GM08714 (cell line): ENCODE results near the gene ZFYVE26.
"Not testable (repeated sequence)": the region's sequence is repeated elsewhere in the genome, so short reads cannot be mapped to it uniquely, and the experiment has no call there.

Source experiments
- H3K4me3 ChIP-seq: fragments of 200-500 bp; sonication (Bioruptor generic); 2 replicates; pipeline ENCODE4 v1.5.1; 2014; ENCODE audit warnings: mild to moderate bottlenecking, low read length, inconsistent platforms
- ZNF274 ChIP-seq: IDR thresholded peaks from 2 replicates; pipeline ENCODE4 v1.6.1; 2012; ENCODE audit warnings: mild to moderate bottlenecking, low read depth, low read length

ZFYVE26 gene

DNA sequence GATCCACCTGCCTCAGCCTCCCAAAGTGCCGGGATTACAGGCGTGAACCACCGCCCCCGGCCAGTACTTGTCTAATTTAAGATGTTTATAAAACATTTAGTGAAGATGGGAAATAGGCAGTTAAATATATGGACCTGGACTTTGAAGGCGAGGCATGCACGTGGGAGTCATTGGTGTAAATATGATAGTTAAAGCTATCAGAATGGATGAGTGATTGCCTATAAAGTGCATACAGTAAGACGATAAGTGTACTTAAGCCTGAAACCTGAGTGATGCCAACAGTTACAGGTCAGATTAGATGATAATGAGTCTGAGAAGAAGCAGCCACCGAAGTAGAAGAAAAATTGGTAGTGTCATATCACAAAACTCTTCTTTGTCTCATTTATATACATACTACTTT lies 14.7 kb upstream of the ZFYVE26 start:
- no peak for TF ChIP-seq ZNF274
- H3K4me3 ChIP-seq = no peak overlapping the region

DNA sequence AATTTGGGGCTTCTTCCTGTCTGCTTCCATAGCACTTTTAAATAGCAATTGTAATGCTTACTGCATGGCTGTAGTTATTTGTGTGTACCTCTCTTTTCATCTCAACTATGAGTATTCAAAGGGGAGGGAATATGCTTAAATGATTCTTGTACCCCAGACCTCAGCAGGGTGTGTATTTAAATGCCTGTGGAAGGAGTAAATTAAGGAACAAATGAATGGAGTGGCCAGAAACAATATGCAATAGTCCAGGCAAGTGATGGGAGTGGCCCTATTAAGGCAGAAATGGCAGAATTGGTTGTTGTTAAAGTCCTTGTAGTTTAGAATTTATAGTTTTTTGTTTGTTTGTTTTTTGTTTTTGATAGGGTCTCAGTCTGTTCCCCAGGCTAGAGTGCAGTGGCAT lies 4.7 kb upstream of the ZFYVE26 start:
- no peak for TF ChIP-seq ZNF274
- peak overlapping the region; percentile 20; the same call in 1 of the 2 replicates for H3K4me3 ChIP-seq

DNA sequence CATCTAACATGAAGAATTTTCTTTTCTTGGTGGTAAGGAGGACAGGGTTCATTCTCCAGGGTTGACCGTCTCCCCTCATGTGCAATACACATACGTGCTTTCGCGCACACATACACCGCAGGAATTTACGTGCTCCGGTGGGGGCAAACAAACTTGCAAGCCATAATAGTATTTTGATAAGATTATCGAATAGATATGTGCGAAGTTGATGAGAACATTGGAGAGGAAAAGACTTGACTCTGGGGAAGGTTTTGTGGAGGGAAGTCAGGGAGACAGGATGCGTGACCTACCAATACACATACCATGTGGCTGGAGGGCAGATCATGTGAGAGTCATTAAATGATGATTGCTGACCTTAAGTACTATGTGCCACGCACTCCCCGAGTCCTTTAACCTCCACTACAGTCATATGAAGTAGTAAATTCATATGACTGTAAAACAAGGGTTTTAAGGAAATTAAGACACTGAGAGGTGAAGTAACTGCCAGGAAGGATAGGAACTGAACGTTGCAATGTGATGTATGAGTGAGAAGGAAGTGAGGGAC lies 4.1 kb upstream of the ZFYVE26 start:
- no peak for TF ChIP-seq ZNF274
- H3K4me3 ChIP-seq = peak overlapping the region; percentile 74

DNA sequence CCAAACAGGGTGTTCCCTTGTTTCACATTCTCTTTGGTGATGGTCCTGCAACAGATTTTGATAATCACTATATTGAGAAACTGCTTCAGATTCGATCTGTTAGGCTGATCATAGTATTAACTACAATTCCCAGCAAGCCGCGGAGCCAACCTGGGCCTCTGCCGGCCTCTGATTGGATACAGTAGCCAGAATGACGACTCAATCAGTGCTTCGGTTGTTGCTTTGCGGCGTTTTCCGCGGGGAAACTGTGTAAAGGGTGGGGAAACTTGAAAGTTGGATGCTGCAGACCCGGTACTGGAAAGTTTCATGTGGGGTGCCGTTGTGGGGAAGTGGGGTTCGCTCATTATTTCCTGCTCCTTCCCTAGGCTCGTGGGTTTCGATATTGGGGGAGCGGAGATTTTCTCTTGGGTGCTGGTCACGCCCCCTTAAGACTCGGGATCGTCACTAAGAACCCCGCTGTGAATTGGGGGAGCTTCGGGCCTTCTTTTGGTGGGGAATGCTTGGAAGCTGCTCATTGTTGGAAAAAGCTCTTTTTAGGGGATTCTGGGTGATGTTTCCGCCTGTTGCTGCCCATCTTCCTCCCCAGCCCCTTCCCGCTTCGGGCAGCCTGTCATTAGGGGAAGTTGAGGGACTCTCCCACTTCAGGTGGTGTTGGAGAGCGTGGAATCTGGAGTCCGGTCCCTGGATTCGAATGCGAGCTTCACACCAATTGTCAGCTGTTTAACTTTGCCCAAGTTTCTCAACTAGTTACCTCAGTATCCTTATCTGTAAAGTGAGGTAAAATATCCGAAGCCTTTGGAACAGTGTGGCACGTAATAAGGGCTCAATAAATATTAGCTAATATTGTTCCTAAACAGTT lies 3.4 kb upstream of the ZFYVE26 start, which contains the start of gene RAD51B:
Gene RAD51B (plus strand): TSS at position 217 of the 859 bp plus-strand sequence.
- no peak for TF ChIP-seq ZNF274
- peak within 1 kb of the TSS; percentile 74 for H3K4me3 ChIP-seq

DNA sequence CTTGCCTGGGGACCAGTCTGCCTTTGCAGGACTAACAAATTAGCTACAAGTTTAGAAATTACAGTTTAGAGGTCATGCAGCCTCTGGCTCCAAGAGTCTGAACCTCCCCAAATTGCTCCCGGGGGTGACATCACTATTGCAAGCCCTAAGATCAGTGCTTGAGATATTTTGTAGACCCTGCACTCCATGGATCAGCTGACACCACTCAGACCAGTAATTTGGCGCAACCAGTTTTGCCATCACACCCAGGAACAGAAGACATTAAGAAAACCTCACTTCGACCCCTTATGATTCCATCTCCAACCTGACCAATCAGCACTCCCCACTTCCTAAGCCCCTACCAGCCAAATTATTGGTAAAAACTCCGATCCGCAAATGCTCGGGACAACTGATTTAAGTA lies 2.1 kb upstream of the ZFYVE26 start:
- not testable (repeated sequence) for H3K4me3 ChIP-seq

DNA sequence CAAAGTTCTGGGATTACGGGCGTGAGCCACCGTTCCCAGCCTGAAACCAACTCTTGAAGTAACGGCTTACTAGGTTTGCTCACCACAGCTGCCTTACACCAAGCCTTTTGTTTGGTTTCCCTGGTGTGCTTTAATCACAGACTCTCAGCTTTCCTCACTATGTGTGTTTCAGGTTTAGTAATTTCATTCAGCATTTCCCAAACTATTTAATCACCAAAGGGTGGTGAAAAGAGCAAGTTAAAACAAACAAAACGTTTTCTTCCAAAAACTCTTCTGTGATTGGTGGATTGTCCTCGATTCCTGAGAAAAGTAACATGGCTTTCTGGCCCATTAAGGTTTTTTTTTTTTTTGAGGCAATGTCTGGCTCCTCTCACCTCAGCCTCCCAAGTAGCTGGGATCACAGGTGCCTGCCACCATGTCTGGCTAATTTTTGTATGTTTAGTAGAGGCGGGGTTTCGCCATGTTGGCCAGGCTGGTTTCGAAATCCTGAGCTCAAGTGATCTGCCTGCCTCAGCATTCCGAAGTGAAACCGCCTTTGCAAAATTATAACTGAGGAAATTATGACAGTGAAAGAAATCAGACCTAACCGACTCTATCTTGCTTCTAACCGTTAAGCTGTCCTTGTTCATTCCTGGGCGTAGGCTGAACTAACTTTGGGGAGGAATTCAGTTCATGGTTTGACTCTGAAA lies 1.5 kb upstream of the ZFYVE26 start:
- no peak overlapping the region for H3K4me3 ChIP-seq
- TF ChIP-seq ZNF274 = no peak

DNA sequence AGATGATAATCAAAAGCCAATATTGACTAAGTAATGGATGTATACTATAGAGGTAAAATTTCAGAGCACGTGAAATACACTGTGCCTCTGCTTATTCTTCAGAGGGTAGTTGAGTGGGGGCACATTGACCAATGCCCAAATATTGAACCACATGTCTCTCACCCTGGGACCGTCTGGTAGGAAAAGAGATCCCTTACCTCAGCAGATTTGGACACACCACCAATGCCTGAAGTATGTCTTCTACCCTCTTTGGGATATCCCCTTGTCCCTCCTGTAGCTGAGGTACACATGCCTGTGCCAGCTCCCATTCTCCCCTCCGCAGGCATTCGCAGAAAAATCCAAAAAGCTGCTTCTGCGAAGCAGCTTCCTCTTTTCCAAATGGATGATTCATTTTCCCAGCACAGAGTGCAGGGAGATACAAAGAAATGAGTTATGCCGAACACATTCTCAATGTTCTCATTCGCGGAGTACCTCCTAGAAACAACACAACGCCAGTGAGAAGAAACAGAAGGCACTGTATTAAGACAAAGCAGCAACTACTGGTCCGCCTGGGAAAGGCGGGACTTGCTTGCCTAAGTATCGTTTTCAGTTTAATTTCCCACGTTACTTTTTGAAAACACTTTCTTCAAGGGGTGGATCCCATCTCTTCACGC lies 691 bp downstream of the ZFYVE26 start:
- H3K4me3 ChIP-seq = peak overlapping the region; percentile 92
- TF ChIP-seq ZNF274 = no peak

DNA sequence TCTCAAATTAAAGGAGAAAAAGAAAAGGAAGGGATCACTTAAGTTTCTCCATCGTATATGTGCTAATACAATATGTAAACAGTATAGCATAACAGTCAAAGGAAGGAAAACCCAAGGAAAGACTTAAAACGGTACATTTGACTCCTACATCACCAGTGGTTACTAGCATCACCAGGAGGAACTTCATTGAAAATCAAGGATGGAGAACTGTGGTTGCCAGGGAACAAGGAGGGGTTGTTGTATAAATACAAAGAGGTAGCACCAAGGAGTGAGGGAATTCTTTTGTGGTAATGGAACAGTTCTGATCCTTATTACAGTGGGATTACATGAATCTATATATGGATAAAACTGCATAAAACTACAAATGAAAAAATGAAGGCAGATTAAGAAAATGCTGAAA lies 1.6 kb downstream of the ZFYVE26 start:
- TF ChIP-seq ZNF274 = no peak
- no peak overlapping the region; the same call in 1 of the 2 replicates for H3K4me3 ChIP-seq

DNA sequence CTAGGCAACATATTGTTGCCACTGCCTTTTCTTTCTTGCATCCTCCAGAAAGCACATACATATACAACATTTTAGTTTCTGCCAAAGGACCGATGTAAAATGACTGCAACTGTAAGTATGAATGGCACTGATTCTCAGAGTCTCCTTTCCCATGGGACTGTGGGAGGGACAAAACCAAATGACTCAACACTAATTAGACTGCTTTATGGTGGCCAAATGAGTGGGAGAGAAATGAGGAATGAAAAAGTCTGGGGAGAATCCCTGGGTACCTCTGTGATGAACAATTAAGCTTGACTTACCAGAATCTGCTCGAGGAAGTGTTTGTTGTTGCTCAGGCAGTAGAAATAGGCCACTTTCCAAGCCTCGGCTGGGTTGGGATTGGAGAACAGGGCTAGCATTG lies 10.1 kb downstream of the ZFYVE26 start:
- no peak for TF ChIP-seq ZNF274

DNA sequence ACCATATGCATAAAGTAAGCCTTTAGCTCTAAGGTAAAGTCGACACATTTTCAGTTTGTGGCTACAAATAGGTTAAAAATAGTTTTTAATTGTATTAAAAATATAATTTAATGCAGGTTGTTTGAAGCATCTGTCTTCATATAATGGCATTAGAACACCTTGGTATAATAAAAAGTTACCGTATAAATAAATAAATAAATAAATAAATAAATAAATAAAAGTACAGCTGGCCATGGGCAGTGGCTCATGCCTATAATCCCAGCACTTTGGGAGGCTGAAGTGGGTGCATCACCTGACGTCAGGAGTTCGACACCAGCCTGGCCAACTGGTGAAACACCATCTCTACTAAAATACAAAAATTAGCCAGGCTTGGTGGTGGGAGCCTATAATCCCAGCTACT lies 15.6 kb downstream of the ZFYVE26 start:
- no peak overlapping the region for H3K4me3 ChIP-seq
- no peak for TF ChIP-seq ZNF274

More for the DNA sequence above, 10.1 kb downstream of the ZFYVE26 start:
- H3K4me3 ChIP-seq = no peak overlapping the region

DNA sequence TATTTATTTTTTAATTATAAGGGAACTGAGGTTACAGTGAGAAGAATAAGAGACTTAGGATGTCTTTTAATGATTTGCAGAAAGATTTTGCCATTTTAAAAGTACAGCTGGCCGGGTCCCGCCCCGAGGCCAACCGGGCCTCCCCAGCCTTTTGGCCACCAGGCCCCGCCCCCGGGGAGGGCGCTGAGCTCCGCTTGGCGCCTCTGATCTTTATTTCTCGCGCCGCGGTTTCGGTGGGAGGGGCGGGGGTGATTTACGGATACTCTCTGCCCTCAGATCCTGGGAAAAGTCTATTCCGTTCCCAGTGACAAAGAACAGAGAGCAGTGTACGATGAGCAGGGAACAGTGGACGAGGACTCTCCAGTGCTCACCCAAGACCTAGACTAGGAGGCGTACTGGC lies 17.7 kb downstream of the ZFYVE26 start:
- no peak overlapping the region for H3K4me3 ChIP-seq
- no peak for TF ChIP-seq ZNF274

DNA sequence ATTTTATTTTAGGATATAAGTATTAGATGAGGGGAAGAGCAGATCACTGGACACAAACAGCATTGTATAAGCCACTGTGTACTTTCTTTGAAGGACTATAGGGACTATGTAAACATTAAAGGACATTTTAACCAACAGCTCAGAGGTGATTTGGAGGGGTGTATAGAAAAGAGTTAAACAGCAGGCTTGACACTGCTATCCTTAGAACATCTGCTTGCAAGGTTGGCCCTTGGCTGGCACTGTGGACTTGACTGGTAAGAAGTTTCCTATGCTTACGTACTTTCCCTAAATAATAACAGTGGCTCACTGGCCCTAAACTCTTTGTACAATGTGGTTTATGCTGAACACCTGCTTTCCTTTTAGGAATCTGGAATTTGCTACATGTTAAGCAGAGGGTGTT lies 28.7 kb downstream of the ZFYVE26 start:
- TF ChIP-seq ZNF274 = no peak

DNA sequence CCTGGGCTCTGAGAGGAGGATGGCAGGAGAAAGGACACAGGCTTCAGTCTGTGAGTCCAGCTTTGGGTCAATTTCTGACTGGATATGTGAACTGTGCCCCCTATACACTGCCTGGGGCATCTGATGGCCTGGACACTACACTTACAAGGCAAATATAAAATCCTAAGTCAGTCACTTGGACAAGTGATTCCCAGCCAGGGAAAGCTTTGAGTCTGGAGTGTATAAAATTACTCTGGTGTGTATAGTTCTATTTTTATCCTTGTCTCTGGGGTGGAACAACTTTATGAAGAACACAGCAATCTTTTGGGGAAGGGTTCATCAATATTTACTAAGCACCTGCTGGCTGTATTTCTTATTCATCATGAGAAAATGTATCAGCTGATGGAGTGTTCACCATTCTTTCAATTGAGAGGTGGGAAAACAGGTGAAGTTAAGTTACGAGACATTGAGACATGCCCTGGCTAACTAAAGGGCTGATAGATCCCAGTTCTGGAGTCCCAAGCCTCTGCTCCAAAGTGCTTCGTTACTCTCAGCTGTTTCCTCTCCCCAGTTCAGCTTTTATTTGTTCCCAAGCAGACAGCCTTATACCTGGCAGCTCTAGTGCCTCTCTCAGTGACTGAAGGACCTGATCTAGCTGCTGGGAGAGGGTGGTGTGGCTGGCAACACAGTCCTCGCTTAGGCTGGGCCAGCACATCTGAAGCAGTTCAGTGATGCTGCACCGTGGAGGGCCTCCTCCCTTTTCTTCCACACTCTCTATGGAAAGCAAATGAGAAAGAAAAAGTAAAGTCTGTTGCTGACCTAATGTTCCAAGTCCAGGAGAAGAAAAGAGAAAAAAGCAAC lies 30.9 kb downstream of the ZFYVE26 start:
- H3K4me3 ChIP-seq = no peak overlapping the region
- TF ChIP-seq ZNF274 = no peak

More for the DNA sequence above, 28.7 kb downstream of the ZFYVE26 start:
- H3K4me3 ChIP-seq = no peak overlapping the region
